Esophagus mucosa (tissue), 1 donor: ENCODE data around the gene ID3. TPM values are rescaled to one million over a fixed set of nuclear protein-coding genes. Genes with fewer than 3 reads are reported as not detected.

Source experiments
- ATAC-seq: fragments of 200-7000 bp; cut with Tn5 transposase; one replicate; pipeline ENCODE4 v1.9.1; 2020
- total RNA-seq: library from RNA; stranded (reverse); gene quantifications from one replicate; pipeline ENCODE4 v1.2.4, GENCODE V29; 2023
- donor health status: DM: yes; HTN: yes; CAD: no.

Gene ID3
- total RNA-seq, 1 donor from 2014 or later, result 25.7 TPM

GRCh38 chr1:23564529-23565122 lies 5.3 kb upstream of the ID3 start:
- no peak for ATAC-seq

DNA sequence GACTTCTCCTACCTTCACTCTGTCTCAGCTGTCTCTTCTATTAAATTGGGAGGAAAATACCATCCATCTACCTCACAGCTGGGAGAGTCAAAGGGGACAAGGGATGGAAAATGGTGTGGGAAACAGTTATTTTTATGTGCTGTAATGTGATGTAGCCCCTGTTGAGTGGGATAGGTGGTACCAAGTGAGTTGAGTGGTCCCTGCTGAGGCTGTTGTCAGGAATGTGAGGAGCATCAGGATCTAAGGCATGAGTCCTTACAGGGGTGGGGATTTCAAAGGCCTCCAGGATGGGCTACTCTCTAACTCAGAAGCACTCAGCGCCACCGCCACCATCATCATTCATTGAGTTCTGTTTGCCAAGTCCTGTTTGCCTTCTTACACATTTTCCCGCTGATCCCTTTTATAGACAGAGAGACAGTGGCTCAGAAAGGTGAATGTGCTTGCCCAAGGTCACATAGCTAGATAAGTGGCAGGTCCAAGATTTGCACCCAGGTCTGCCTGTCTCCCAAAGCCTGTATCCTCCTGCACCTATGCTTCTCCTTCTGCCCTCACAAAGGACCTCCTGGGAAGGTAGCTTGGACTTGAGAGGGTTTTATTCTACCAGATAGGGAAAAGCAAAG lies 4.6 kb upstream of the ID3 start:
- ATAC-seq, result no peak

DNA sequence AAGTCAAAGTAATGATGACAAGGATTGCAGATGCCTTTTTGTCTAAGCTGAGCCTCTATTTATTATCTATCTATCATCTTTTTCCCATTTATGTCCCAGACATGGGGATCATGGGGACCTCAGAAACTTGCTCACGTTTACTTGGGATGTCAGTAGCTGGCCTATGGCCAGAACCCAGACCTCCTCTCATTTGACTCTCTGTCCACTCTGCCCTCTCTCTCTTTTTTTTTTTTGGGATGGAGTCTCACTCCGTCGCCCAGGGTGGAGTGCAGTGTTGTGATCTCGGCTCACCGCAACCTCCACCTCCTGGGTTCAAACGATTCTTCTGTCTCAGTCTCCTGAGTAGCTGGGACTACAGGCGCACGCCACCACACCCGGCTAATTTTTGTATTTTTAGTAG lies 3.7 kb upstream of the ID3 start:
- no peak for ATAC-seq

DNA sequence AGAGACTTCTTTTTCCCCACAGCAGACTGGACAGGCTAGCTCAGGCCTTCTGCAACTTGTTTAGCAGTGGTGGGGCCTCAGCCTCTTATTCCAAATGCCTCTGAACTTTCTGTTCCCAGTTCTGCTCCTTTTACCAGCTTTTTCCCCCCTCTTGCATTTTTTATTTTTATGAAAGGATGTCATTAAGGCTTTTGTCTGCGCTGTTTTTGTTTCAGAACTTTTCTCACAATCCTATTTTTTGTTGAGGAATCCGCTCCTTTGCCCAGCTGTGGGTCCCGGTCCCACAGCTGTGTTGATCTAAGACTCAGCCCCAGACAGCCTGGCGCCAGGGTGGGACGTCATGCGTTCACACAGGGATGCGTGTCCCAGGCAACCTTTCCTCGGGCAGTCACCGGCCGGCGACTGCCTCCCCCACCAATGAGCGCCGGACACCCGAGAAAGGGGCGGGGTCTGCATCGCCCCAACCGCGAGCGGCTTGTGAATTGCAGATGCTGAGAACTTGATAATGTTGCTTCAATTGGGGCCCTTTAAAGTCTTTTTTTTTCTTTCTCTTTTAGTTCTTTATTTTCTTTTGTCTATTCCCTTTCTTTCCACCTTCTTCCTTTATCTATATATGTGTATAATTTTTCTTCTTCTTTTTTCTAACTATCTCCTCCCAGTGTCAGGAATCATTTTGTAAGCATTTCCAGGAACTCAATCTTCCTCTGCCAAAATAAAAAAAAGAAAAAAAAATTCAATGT lies 3.0 kb upstream of the ID3 start:
- peak; percentile 51 for ATAC-seq

DNA sequence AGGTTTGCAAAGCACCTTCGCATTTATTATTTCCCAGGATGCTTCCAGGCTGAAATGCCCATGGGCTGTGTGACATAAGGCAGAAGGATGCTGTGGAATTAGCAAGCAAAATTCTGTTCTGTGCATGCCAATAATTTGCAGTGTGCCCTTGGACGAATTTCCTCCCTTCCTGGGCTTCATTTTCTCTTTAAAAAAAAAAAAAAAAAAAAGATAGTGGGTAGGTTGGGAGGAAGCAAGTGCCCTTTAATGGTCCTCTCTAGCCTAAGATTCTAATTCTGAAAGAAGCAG lies 2.5 kb upstream of the ID3 start:
- no peak for ATAC-seq

DNA sequence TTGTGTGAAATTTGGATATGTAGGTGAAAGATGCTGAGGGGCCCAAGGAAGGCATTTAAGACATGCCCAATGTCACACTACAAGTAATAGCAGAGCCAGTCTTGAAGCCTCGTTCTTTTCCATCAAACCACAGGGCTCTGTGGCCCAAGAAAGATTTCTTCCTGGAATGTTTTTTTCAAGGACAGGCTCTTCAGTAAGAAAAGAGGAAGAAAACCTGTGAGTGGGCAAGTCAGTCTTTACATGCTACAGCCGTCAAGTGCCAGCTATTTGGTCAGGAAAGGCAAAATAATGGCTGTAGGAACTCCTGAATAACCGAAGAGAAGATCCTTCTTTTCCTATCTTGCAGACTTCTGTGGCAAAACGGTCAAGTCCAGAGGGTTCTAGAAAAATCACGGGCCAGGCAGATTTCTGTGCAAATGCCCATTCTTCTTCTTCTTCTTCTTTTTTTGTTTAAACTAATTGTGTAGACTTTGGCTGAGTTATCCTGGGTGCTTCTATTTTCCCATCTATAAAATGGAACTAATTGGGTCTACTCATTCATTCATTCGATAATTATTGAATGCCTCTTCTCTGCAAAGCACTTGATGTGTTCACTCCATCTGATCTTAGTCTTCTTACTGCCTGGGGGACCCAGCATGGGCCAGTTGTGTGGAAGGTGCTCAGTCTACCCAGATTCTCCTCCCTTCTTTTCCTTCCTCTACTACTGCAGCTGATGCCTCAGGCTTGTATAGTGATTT lies 1.9 kb upstream of the ID3 start:
- no peak for ATAC-seq

DNA sequence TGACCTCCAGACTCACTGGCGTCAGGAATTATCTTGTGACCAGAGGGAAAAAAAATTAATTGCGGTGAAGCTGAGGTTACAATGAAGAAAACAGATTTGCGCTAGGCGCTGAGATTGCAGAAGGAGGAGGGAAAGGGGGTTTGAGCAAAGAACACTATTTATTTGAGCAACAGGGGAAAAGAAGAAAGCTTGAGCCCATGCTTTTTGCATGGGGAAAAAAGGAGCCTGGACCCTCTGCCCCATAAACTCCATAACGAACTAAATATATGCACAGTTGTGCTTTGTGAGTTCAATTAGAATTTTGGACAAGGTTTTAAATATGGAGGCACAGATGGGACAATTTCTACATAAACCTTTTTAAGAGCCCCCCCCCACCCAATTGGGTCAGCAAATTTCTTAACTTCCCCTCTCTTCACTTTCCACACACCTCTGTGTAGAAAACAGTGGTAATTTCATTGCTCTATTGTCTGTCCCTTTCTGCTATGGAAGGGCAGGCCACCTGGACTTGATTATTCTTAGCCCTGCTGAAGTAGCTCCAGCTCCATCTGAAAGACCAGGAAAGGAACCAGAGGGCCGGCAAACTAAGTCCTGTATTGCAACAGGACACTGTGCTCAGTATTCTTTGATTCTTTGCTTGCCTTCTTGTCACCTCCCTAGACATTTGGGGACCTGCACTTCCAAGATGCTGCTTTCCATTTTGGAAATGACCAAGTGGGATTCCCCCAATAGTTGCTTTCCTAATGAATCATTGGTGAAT lies 862 bp upstream of the ID3 start:
- ATAC-seq, result no peak

DNA sequence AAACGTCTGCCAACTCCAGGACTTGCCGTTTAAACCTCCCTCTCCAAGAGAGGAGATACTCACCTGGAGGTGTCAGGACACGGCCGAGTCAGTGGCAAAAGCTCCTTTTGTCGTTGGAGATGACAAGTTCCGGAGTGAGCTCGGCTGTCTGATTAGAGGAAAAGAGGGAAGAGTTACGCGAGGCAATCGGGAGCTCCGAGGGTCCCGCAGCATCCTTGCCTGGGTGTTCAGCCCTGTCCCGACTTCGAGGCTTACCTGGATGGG lies 497 bp downstream of the ID3 start:
- ATAC-seq, result no peak

DNA sequence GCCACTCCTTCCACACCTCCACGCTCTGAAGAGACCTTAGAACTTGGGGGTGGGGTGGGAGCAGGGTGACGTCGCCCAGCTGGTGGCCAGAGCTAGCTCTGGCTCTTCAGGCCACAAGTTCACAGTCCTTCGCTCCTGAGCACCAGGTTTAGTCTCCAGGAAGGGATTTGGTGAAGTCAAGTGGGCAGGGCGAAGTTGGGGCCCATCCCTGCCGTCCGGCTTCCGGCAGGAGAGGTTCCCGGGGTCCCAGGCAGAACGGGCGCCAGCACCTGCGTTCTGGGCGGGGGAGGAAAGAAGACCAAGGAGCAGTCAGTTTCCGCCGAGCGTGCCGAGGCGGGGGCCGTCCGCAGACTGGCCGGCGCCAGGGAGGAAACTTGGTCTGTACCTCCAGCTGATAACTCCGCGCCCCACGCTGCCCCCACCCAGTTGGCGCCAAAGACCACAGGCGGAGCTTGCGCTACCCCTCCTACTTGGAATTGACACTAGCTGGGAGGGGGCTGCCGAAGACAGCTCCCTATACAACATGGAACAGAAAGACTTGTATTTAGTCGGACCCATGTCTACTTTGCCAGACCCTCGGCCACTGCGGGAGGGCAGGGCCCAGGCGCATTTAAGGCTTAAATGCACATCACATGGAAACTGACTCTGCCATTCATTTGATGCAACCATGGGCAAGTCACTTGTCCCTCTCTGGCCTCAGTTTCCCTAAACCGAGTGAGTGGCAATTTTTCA lies 995 bp downstream of the ID3 start:
- no peak for ATAC-seq

- ATAC-seq, result no peak
These were observed 1.7 kb downstream of the ID3 start for GRCh38 chr1:23557471-23558124.

DNA sequence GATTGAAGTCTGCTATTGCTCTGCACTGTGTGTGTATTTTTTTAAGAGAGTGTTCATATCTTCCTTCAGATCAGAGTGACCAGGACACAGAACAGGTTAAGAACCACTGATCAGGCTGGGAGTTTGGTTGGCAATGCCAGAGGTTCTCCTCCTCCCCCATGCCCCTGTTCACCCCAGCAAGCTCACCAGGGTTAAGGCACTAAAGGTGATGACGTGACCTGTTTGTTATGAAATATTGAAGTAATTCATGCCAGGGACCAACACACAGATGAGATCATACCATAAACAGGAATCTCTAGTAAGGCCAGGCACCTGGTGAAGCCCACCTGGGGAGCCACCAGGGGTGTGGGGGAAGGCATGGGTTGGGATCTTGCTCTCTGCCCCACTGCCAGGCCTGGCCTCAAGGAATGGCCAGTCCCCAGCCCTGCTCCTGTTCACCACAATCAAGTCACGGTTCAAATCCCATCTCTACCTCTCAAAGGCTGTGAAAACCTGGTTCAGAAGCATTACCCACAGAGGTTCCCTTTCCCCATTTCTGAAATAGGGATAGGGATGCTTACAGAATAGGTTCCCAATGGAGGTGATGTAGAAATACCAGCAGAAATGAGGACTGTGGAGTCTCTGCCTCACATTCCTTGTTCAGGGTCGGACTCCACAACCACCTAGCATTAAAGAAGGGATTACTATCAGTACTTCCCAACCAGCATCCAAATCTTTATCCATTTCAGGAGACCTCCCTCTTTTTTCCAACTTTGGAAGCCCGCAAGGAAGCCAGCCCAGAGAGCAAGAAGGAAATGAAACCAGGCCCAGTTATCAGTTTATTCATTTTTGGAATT lies 2.4 kb downstream of the ID3 start:
- no peak for ATAC-seq

DNA sequence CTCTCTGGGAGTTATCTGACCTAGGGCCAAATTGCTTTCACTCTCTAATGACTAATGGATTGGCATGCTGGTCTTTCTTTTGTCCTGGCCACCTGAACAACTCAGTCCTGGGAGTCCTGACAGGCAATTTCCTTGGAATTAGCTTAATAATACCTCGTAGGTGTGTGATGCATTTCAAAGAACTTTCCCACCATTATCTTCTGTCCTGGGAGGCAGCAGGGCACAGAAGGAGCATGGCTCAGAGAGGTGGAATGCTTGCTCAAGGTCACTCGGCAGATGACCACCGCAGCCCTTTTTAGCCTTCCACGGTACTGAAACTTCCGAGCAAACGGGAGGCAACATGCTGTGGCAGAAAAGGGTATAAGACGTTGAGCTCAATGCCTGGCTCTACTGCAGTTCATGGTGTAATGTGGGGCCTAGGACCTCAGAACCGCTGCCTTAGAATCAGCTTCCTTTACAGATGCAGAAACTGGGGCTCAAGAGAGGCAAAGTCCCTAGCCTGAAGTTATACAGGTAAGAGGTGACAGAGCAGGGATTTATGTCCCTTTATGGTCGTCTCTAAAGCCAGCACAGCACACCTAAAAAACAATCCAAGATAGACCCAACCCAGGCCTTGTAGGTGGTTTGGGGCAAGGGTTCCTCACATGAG lies 3.2 kb downstream of the ID3 start:
- ATAC-seq, result peak; percentile 1

- ATAC-seq, result no peak
These were observed 3.9 kb downstream of the ID3 start for GRCh38 chr1:23555270-23555985.

GRCh38 chr1:23554481-23555269 lies 4.6 kb downstream of the ID3 start:
- ATAC-seq, result peak; percentile 77

DNA sequence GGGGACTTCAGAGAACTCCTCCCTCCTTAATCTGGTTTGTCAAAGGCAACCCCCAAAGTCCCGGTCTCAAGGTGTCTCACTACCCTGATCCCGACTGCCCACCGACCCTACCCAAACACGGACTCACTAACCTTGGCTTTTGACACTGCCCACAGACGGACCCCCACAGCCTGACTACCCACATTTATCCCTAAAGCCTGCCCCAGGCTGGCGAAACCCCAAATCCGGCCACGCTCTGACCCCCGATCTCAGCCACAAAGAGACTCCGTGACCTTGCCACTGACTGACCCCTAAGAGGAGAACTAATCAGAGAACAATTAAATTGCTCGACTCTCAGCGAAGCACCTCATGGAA lies 5.2 kb downstream of the ID3 start:
- ATAC-seq, result no peak

DNA sequence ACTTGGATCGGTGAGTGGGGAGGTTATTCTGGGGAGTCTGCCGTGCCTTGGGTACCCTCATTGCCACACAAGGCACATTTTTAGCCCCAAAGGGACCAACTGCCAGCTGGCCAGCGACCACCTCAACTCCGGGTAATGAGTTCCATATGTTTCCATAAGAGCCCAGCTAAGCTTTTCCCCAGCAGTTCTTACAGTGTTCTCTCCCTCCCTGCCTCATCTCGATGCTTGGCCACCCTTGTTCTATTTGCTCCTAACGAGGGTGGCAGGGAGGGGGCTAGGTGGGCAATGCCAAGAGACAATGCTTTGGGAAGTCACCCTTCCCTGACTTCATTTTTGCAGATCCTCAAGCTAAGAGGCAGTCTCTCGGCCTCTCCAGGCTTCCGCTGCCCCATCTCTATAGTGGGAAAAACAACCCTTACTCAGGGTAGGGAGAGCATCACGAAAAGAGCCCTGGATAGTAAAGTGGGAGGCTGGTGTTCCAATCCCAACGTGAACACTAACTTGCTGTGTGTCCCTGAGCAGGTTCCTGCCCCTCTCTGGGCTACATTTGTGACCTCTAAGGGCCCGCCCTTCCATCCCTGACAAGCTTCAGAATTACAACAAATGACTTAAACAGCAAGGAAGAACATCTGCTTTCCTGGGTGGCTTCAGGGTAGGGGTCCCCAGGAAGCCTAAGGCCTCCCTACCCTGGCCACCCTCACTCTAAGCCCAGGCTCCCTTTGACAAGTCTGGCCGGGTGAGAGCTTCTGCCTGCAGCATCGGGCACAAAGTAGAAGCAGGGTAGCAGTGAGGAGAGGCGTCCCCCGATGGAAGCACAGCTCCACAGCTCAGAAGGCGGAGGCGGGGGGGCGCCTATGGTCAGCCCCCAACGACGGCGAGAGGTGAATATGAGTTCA lies 5.8 kb downstream of the ID3 start:
- no peak for ATAC-seq

GRCh38 chr1:23551849-23552248 lies 7.5 kb downstream of the ID3 start:
- no peak for ATAC-seq

- ATAC-seq, result no peak
These were observed 10.6 kb downstream of the ID3 start for GRCh38 chr1:23548704-23549143.
